ENCODE results near the gene ABCA2. TPM values are rescaled to one million over a fixed set of nuclear protein-coding genes. Genes with fewer than 3 reads are reported as not detected.
A peak's percentile ranks its signal among the peaks of the same experiment; 100 is the strongest.

The ABCA2 gene
- polyA plus RNA-seq, 1 of the 3 experiments (the other 2 are of a cell fraction): 34.7 TPM

GRCh38 chr9:136991993-136992818, 35.8 kb downstream of the ABCA2 start, which contains the start of gene PAXX:
PAXX (plus strand) TSS chr9:136992422; CDS start chr9:136992444, 22 bp downstream.
- Histone ChIP-seq H3K9me3 (no peaks in the 10 kb centered on the region), H3F3A (replicated peaks; ENCODE audit: insufficient read depth) (no peaks in the 10 kb centered on the region), H3K4me1 (ENCODE audit: control insufficient read depth in 1 of 2, insufficient read depth in 2 of 2, low read depth in 1 of 2, low read length in 1 of 2) (peaks cover 9 to 24% of the 10 kb centered on the region in 2 experiments; a peak in 3 of 4 replicates), H3K4me2 (peak within 1 kb of the TSS; percentile 95), H3K9ac (peak within 1 kb of the TSS; percentile 75), H3K9me2 (no peaks in the 10 kb centered on the region), H3K36me3 (replicated peaks in 1 of 2; ENCODE audit: control insufficient read depth in 1 of 2, insufficient read depth in 2 of 2, low read length in 1 of 2) (peaks cover 0 to 7% of the 10 kb centered on the region in 2 experiments), H4K20me1 (ENCODE audit: insufficient read depth) (0 out of 2 replicates have a peak, but pooled peaks cover 3% of the 10 kb centered on the region), H3K79me2 (ENCODE audit: insufficient read depth) (peaks cover 18% of the 10 kb centered on the region; the same call in 1 of the 2 replicates), H3K27me3 (ENCODE audit: insufficient read depth) (no peaks in the 10 kb centered on the region), H3K4me3 (ENCODE audit: low read depth in 2 of 2, low read length in 1 of 2) (peak within 1 kb of the TSS; percentile 80 to 85), H2AFZ (ENCODE audit: low read depth) (peak within 1 kb of the TSS; percentile 89), H3K27ac (ENCODE audit: low read depth in 2 of 2, low read length in 1 of 2) (peak within 1 kb of the TSS in 1 of 2 experiments; percentile 56; a peak in 2 of 4 replicates)
- POLR2A ChIA-PET: interaction anchor here (0.6 to 1.8 kb wide), 3 partner anchors 22 to 48 kb away, joined by 3 to 7 read pairs (median 4); partner anchors contain the start of gene FBXW5
- TF ChIP-seq NRF1 (IDR thresholded peaks at IDR 0.05; ENCODE audit: low read depth, low read length) (peak; percentile 69), TAF1 (IDR thresholded peaks at IDR 0.05; ENCODE audit: borderline replicate concordance, low read depth, low read length) (no peak; the same call in 1 of the 2 replicates), PBX3 (IDR thresholded peaks at IDR 0.05) (no peak), EP300 (IDR thresholded peaks at IDR 0.05; ENCODE audit: borderline replicate concordance in 1 of 2, low read depth in 1 of 2, low read length in 1 of 2) (no peak), GABPA (IDR thresholded peaks at IDR 0.05; ENCODE audit: low read depth) (peak; percentile 47; the same call in 1 of the 2 replicates), MAX (IDR thresholded peaks at IDR 0.05; ENCODE audit: low read depth) (peak; percentile 45), YY1 (IDR thresholded peaks at IDR 0.05; ENCODE audit: low read depth) (peak; percentile 56; the same call in 1 of the 2 replicates), POLR2AphosphoS5 (IDR thresholded peaks at IDR 0.05; ENCODE audit: low read depth, low read length) (0 out of 2 replicates have a peak, but pooled peaks have one; percentile 39), ELF1 (IDR thresholded peaks at IDR 0.05) (peak; percentile 49; the same call in 1 of the 2 replicates), TCF12 (IDR thresholded peaks at IDR 0.05) (no peak), MXI1 (IDR thresholded peaks at IDR 0.05; ENCODE audit: low read depth, low read length) (peak; percentile 91), MEF2A (IDR thresholded peaks at IDR 0.05; ENCODE audit: borderline replicate concordance, low read depth) (no peak)
- peak; percentile 100 for DNase-seq
- CTCF ChIA-PET: interaction anchor here (0.6 to 6.8 kb wide), 10 partner anchors 10 to 74 kb away, joined by 3 to 68 read pairs (median 4); partner anchors contain the start of genes ABCA2, C8G, FBXW5 and FUT7
- WGBS (ENCODE audit: low lambda C conversion rate): 6% methylated on average over 25 of the region's 92 CpGs

- WGBS (ENCODE audit: low lambda C conversion rate): 86% methylated on average over 8 of the region's 10 CpGs
- POLR2A ChIA-PET: no interaction called here
These were observed 37.7 kb downstream of the ABCA2 start for GRCh38 chr9:136990242-136990911.

More at GRCh38 chr9:136990242-136990911, 37.7 kb downstream of the ABCA2 start:
- peaks cover 18% of the 10 kb centered on the region; the same call in 1 of the 2 replicates for H3K79me2 ChIP-seq (ENCODE audit: insufficient read depth)
- no peaks in the 10 kb centered on the region for H3K9me2 ChIP-seq
- H3K27ac ChIP-seq (ENCODE audit: low read depth in 2 of 2, low read length in 1 of 2): no peak overlapping the region
- H2AFZ ChIP-seq (ENCODE audit: low read depth): no peak overlapping the region
- no peaks in the 10 kb centered on the region for H3K27me3 ChIP-seq (ENCODE audit: insufficient read depth)
- no peak for DNase-seq
- TF ChIP-seq USF2 (IDR thresholded peaks at IDR 0.05; ENCODE audit: borderline replicate concordance, low read depth, low read length) (no peak), TEAD4 (IDR thresholded peaks at IDR 0.05; ENCODE audit: borderline replicate concordance, insufficient read depth) (no peak), RXRA (IDR thresholded peaks at IDR 0.05; ENCODE audit: borderline replicate concordance, low read depth) (no peak), NRF1 (IDR thresholded peaks at IDR 0.05; ENCODE audit: low read depth, low read length) (no peak), CHD2 (IDR thresholded peaks at IDR 0.05; ENCODE audit: low read length, partially characterized antibody) (no peak), FOXM1 (IDR thresholded peaks at IDR 0.05; ENCODE audit: low read depth) (no peak), JUND (IDR thresholded peaks at IDR 0.05) (no peak), ELF1 (IDR thresholded peaks at IDR 0.05) (no peak), EZH2phosphoT487 (IDR thresholded peaks at IDR 0.05; ENCODE audit: borderline replicate concordance, low read depth) (no peak), POLR2AphosphoS5 (IDR thresholded peaks at IDR 0.05; ENCODE audit: low read depth, low read length) (no peak)
- H3F3A ChIP-seq (replicated peaks; ENCODE audit: insufficient read depth): no peaks in the 10 kb centered on the region
- H3K4me1 ChIP-seq (ENCODE audit: control insufficient read depth in 1 of 2, insufficient read depth in 2 of 2, low read depth in 1 of 2, low read length in 1 of 2): peaks cover 0 to 11% of the 10 kb centered on the region in 2 experiments; a peak in 1 of 4 replicates
- H3K9ac ChIP-seq: no peak overlapping the region
- H3K36me3 ChIP-seq (replicated peaks in 1 of 2; ENCODE audit: control insufficient read depth in 1 of 2, insufficient read depth in 2 of 2, low read length in 1 of 2): peaks cover 0 to 7% of the 10 kb centered on the region in 2 experiments
- no peaks in the 10 kb centered on the region for H3K9me3 ChIP-seq
- no peak overlapping the region for H3K4me2 ChIP-seq
- CTCF ChIA-PET: interaction anchor here (0.8 to 6.8 kb wide), 5 partner anchors 9 to 77 kb away, joined by 3 to 68 read pairs (median 3); partner anchors contain the start of genes ABCA2 and FUT7
- H3K4me3 ChIP-seq (ENCODE audit: low read depth in 2 of 2, low read length in 1 of 2): no peak overlapping the region
- 0 out of 2 replicates have a peak, but pooled peaks cover 3% of the 10 kb centered on the region for H4K20me1 ChIP-seq (ENCODE audit: insufficient read depth)

Measured in SK-N-SH (cell line).